H1 (cell line): ENCODE measurements around the gene NHLH1. TPM values are rescaled to one million over a fixed set of nuclear protein-coding genes. Genes with fewer than 3 reads are reported as not detected.

Source experiments
- CTCF ChIA-PET: fragments of 300-600 bp; sonication (Branson Sonifier 250); formaldehyde crosslinking; loops from one replicate; lab custom pipeline; 2021; ENCODE audit not compliant: partially characterized antibody; lab: Charles Lee
- POLR2A ChIA-PET: fragments of 300-600 bp; sonication (Branson Sonifier 250); formaldehyde crosslinking; loops from one replicate; lab custom pipeline; 2021; ENCODE audit warnings: inconsistent platforms; ENCODE audit not compliant: partially characterized antibody; lab: Charles Lee
- DNase-seq, 2 experiments: peaks; one replicate each; pipeline versions ENCODE4 v3.0.0 to v3.0.0-alpha.2; 2010 to 2022; ENCODE audit warnings: low spot score in 2 of 2, low read depth in 1 of 2, mixed read lengths in 1 of 2
- FAIRE-seq: peaks from 2 replicates; lab custom pipeline; 2011; peaks lifted over from hg19 to GRCh38; lab: Jason Lieb, UNC
- H2AFZ ChIP-seq: 2 replicates; pipeline ENCODE4 v1.8.1; 2012; ENCODE audit warnings: low read length, inconsistent platforms
- H2AK5ac ChIP-seq: 2 replicates; pipeline ENCODE4 v1.6.1; 2013; ENCODE audit warnings: low read depth, low read length
- H2BK120ac ChIP-seq: replicated peaks from 2 replicates; pipeline ENCODE3; 2013; ENCODE audit warnings: low read depth, low read length, inconsistent platforms
- H2BK12ac ChIP-seq: 2 replicates; pipeline ENCODE4 v1.6.1; 2013; ENCODE audit warnings: low read depth, low read length
- H2BK15ac ChIP-seq: 2 replicates; pipeline ENCODE4 v1.6.1; 2013; ENCODE audit warnings: low read length
- H2BK20ac ChIP-seq: 2 replicates; pipeline ENCODE4 v1.6.1; 2013; ENCODE audit warnings: low read length
- H2BK5ac ChIP-seq: 2 replicates; pipeline ENCODE4 v1.6.1; 2013; ENCODE audit warnings: low read depth, low read length
- H3K14ac ChIP-seq: 2 replicates; pipeline ENCODE4 v1.6.1; 2013; ENCODE audit warnings: inconsistent platforms; ENCODE audit not compliant: insufficient read length
- H3K18ac ChIP-seq: 2 replicates; pipeline ENCODE4 v1.6.1; 2013; ENCODE audit warnings: low read length; ENCODE audit errors: extremely low read depth
- H3K23ac ChIP-seq: 2 replicates; pipeline ENCODE4 v1.6.1; 2013; ENCODE audit warnings: inconsistent platforms; ENCODE audit not compliant: insufficient read length
- H3K23me2 ChIP-seq: 2 replicates; pipeline ENCODE4 v1.6.1; 2013; ENCODE audit warnings: low read depth, low read length
- H3K27ac ChIP-seq: 2 replicates; pipeline ENCODE4 v1.6.1; 2011; ENCODE audit warnings: low read depth, low read length, inconsistent platforms
- H3K27me3 ChIP-seq, 4 experiments: replicated peaks in 1 of 4; 1 replicate in 1 of 4; 2 replicates in 3 of 4; pipeline versions ENCODE4 v1.6.1 to v1.8.1; 2011 to 2013; ENCODE audit warnings: low read length in 3 of 4, mild to moderate bottlenecking in 3 of 4, inconsistent platforms in 2 of 4, mixed read lengths in 2 of 4, moderate library complexity in 1 of 4; ENCODE audit not compliant: control insufficient read depth in 3 of 4, insufficient read depth in 3 of 4; ENCODE audit errors: extremely low read depth in 1 of 4
- H3K36me3 ChIP-seq, 4 experiments: 2 replicates each; pipeline versions ENCODE4 v1.6.1 to v1.8.1; 2011 to 2013; ENCODE audit warnings: mild to moderate bottlenecking in 4 of 4, low read length in 3 of 4, moderate library complexity in 2 of 4, control low read depth in 1 of 4, inconsistent platforms in 1 of 4; ENCODE audit not compliant: insufficient read depth in 4 of 4, control insufficient read depth in 2 of 4
- H3K4ac ChIP-seq: replicated peaks from 2 replicates; pipeline ENCODE3; 2013; ENCODE audit warnings: low read length, low read depth, mixed read lengths, inconsistent platforms; ENCODE audit not compliant: insufficient read length
- H3K4me1 ChIP-seq, 4 experiments: replicated peaks in 1 of 4; 1 replicate in 1 of 4; 2 replicates in 3 of 4; pipeline versions ENCODE4 v1.6.1 to v1.8.1; 2011 to 2013; ENCODE audit warnings: low read length in 3 of 4, inconsistent platforms in 2 of 4, mixed read lengths in 1 of 4; ENCODE audit not compliant: insufficient read depth in 4 of 4, control insufficient read depth in 3 of 4
- H3K4me2 ChIP-seq, 2 experiments: 2 replicates each; pipeline versions ENCODE4 v1.6.1 to v1.8.1; 2011 to 2013; ENCODE audit warnings: low read depth in 2 of 2, low read length in 2 of 2, control low read depth in 1 of 2, inconsistent platforms in 1 of 2, mild to moderate bottlenecking in 1 of 2; ENCODE audit not compliant: insufficient read depth in 1 of 2
- H3K4me3 ChIP-seq, 4 experiments: fragments of 200-600, 300-600 bp in 1 of 4; sonication (generic), shearing (Covaris generic), sonication (Bioruptor Twin) in 1 of 4; 2 replicates each; pipeline versions ENCODE4 v1.5.1 to v1.8.1; 2011 to 2016; ENCODE audit warnings: low read length in 4 of 4, low read depth in 3 of 4, control low read depth in 2 of 4, inconsistent platforms in 2 of 4, mild to moderate bottlenecking in 2 of 4, mixed read lengths in 1 of 4, moderate library complexity in 1 of 4; ENCODE audit not compliant: insufficient read depth in 2 of 4; ENCODE audit errors: extremely low read depth in 1 of 4
- H3K56ac ChIP-seq: replicated peaks from 2 replicates; pipeline ENCODE3; 2013; ENCODE audit warnings: low read depth, mild to moderate bottlenecking, mixed read lengths, low read length, inconsistent platforms; ENCODE audit not compliant: insufficient read length
- H3K79me1 ChIP-seq: 2 replicates; pipeline ENCODE4 v1.6.1; 2013; ENCODE audit warnings: low read depth, low read length, control low read depth
- H3K79me2 ChIP-seq, 2 experiments: 2 replicates each; pipeline versions ENCODE4 v1.6.1 to v1.8.1; 2012 to 2013; ENCODE audit warnings: low read length in 2 of 2, mild to moderate bottlenecking in 2 of 2, inconsistent platforms in 1 of 2; ENCODE audit not compliant: insufficient read depth in 2 of 2, control insufficient read depth in 1 of 2
- H3K9ac ChIP-seq, 4 experiments: replicated peaks in 1 of 4; 1 replicate in 1 of 4; 2 replicates in 3 of 4; pipeline versions ENCODE4 v1.6.1 to v1.8.1; 2011 to 2013; ENCODE audit warnings: low read depth in 3 of 4, low read length in 3 of 4, control low read depth in 2 of 4, mild to moderate bottlenecking in 2 of 4, moderate library complexity in 2 of 4, inconsistent platforms in 1 of 4; ENCODE audit errors: extremely low read depth in 1 of 4
- H3K9me3 ChIP-seq, 2 experiments: 2 replicates each; pipeline versions ENCODE4 v1.6.1 to v1.8.1; 2012 to 2013; ENCODE audit warnings: mild to moderate bottlenecking in 2 of 2, moderate library complexity in 2 of 2, control low read depth in 1 of 2, inconsistent platforms in 1 of 2, low read depth in 1 of 2, low read length in 1 of 2, mixed read lengths in 1 of 2; ENCODE audit not compliant: insufficient read depth in 2 of 2
- H4K20me1 ChIP-seq, 2 experiments: replicated peaks in 1 of 2; 2 replicates each; pipeline versions ENCODE3 to v1.8.1; 2011 to 2013; ENCODE audit warnings: inconsistent platforms in 2 of 2, low read length in 2 of 2, mild to moderate bottlenecking in 1 of 2; ENCODE audit not compliant: insufficient read depth in 2 of 2, control insufficient read depth in 1 of 2
- H4K5ac ChIP-seq: 2 replicates; pipeline ENCODE4 v1.6.1; 2013; ENCODE audit warnings: low read length, low read depth, mixed read lengths, inconsistent platforms; ENCODE audit not compliant: insufficient read length
- H4K8ac ChIP-seq: 2 replicates; pipeline ENCODE4 v1.8.0; 2013; ENCODE audit warnings: mild to moderate bottlenecking, moderate library complexity, low read length, inconsistent platforms; ENCODE audit not compliant: insufficient read depth; ENCODE audit errors: extremely low read depth
- H4K91ac ChIP-seq: replicated peaks from 2 replicates; pipeline ENCODE3; 2013; ENCODE audit warnings: low read length, mixed read lengths, inconsistent platforms; ENCODE audit not compliant: insufficient read length
- JUND ChIP-seq: IDR thresholded peaks from 2 replicates; pipeline ENCODE4 v1.6.1; 2011; ENCODE audit warnings: mild to moderate bottlenecking, improper control_type of control experiment, low read length
- NANOG ChIP-seq: IDR thresholded peaks from 2 replicates; pipeline ENCODE4 v1.6.1; 2011; ENCODE audit warnings: low read length, low read depth, mild to moderate bottlenecking, inconsistent platforms; ENCODE audit not compliant: insufficient read depth, poor library complexity, severe bottlenecking
- WGBS, 2 experiments: shearing (Covaris generic) in 1 of 2; methylation state at CpG; one replicate each; pipeline versions ENCODE4 v1.1.6 to v1.1.7; 2013 to 2015; ENCODE audit warnings: low lambda C conversion rate in 2 of 2, mixed read lengths in 2 of 2, inconsistent platforms in 1 of 2, low coverage in 1 of 2, missing lambda C conversion rate in 1 of 2; ENCODE audit not compliant: insufficient replicate concordance in 2 of 2, insufficient coverage in 1 of 2, insufficient read length in 1 of 2; ENCODE audit errors: extremely low coverage in 1 of 2, missing lambda C conversion rate in 1 of 2; 5-methylcytosine and 5-hydroxymethylcytosine counted together
- polyA plus RNA-seq, 7 experiments: library from polyadenylated mRNA; depleted of rRNA in 3 of 7; stranded (reverse) in 5 of 7; unstranded in 2 of 7; fragments of >200 nt in 5 of 7; fragments of 200-250 nt in 2 of 7; gene quantifications; 1 replicate in 5 of 7; 2 replicates in 1 of 7; 4 replicates in 1 of 7; pipeline versions ENCODE4 v1.2.1 to v1.2.3, GENCODE V29; 2011 to 2013; ENCODE audit warnings: missing spikeins in 2 of 7, mixed read lengths in 2 of 7
- total RNA-seq: library from RNA; stranded (reverse); fragmentation: NEBNext Ultra II Directional; extraction: Animal tissue kit (Norgen Biotek cat#: 25700); gene quantifications from 2 replicates; pipeline ENCODE4 v1.2.1, GENCODE V29; 2021

NHLH1 gene
- total and polyA plus RNA-seq, 2 of the 8 experiments (the other 6 are each of a cell fraction or from before 2014, with no cell fraction given) = 0.39 to 0.91 TPM

DNA sequence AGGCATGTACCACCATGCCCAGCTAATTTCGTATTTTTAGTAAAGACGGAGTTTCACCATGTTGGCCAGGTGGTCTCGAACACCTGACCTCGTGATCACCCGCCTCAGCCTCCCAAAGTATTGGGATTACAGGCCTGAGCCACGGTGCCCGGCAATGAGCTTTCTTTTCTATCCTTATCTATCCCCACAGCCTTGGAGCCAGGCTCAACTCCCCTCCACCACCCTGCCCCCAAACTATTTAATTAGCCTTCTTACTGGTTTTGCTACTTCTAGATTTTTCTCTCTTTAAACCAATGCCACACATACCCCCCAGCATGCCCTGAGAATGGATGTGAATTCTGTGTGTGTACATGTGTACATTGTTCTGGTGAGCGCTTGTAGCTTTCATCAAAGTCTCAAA lies 27.8 kb downstream of the NHLH1 start:
- no peak overlapping the region for H3K27ac ChIP-seq
- no peak overlapping the region for H2BK12ac ChIP-seq
- H3K36me3 ChIP-seq = no peaks in the 10 kb centered on the region
- H3K79me2 ChIP-seq = no peaks in the 10 kb centered on the region
- CTCF ChIA-PET = interaction anchor here (2.1 to 6.4 kb wide), 2 partner anchors 16 to 40 kb away, joined by 7 to 51 read pairs; no protein-coding TSS in a partner anchor
- H3K23ac ChIP-seq = no peak overlapping the region
- no peak overlapping the region for H3K14ac ChIP-seq
- H4K91ac ChIP-seq = no peak overlapping the region
- H3K4ac ChIP-seq = no peak overlapping the region
- H3K4me2 ChIP-seq = no peak overlapping the region
- no peak overlapping the region for H3K56ac ChIP-seq
- H2BK15ac ChIP-seq = no peak overlapping the region
- TF ChIP-seq JUND (no peak), NANOG (no peak)
- TF ChIP-seq, all 59 proteins: peak for 0
- no peaks in the 10 kb centered on the region for H3K23me2 ChIP-seq
- H3K4me3 ChIP-seq = no peak overlapping the region
- POLR2A ChIA-PET = interaction anchor here (0.9 to 2.0 kb wide), 4 partner anchors 13 to 32 kb away, joined by 3 to 6 read pairs (median 4); no protein-coding TSS in a partner anchor
- no peak overlapping the region for H2BK5ac ChIP-seq
- H4K5ac ChIP-seq = no peak overlapping the region
- H3K79me1 ChIP-seq = no peaks in the 10 kb centered on the region
- no peaks in the 10 kb centered on the region for H3K9me3 ChIP-seq
- DNase-seq (no peak), FAIRE-seq (no peak)
- H3K9ac ChIP-seq = no peak overlapping the region; a peak in 1 of 7 replicates
- 94% methylated on average over 8 of the region's 8 CpGs; no CpG with 5 or more reads in 1 of the 2 experiments for WGBS, 2 experiments
- H2BK120ac ChIP-seq = no peak overlapping the region
- no peak overlapping the region for H2BK20ac ChIP-seq
- no peak overlapping the region for H2AK5ac ChIP-seq
- H4K20me1 ChIP-seq = no peaks in the 10 kb centered on the region
- no peaks in the 10 kb centered on the region; a peak in 1 of 7 replicates for H3K27me3 ChIP-seq
- H3K4me1 ChIP-seq = peaks cover 4 to 16% (median 10%) of the 10 kb centered on the region in 4 experiments
- H2AFZ ChIP-seq = no peak overlapping the region
- no peak overlapping the region for H3K18ac ChIP-seq
- H4K8ac ChIP-seq = peak overlapping the region; percentile 9; the same call in 1 of the 2 replicates
